ENCODE measurements around the gene MBNL2.

Gene MBNL2

GRCh38 chr13:97307882-97308624 lies 85.9 kb downstream of the MBNL2 start:
- no peak overlapping the region for H3K4me3 Mint-ChIP-seq

DNA sequence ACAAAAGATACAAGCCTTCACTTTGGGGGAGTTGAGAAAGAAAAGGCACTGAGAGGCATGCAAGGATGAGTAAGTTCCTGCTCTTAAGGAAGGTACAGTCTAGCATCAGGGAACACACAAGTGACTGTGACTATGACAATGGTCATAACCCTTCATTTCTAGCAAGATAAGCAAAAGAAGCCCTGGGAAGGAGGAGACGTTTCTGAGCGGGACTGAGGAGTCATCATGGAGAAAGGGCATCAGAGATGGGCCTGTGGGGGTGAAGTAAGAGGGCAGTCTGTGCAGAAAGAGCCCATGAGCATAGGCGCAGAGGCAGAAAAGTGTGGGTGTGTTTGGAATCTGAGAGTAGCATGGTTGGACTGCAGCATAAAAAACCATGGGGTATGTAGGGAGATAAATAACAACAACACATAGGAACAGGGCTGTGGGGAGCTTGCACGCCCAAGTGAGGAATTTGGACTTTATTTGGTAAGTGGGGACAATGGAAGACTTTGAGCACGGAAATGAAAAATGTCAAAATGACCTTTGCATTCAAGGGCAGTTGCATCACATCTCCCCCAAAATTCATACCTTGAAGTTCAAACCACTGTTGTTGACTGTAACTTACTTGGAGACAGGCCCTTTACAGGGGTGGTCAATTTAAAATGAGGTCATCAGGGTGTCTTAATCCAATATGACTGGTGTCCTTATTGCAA lies 86.7 kb downstream of the MBNL2 start:
- peaks cover 10 to 23% of the 10 kb centered on the region in 2 donors for H3K4me1 Mint-ChIP-seq
- H3K27me3 Mint-ChIP-seq, result no peaks in the 10 kb centered on the region
- no peak overlapping the region for H3K4me3 Mint-ChIP-seq
- no peak overlapping the region for H3K27ac Mint-ChIP-seq
- H3K9me3 Mint-ChIP-seq, result peaks cover 0 to 2% of the 10 kb centered on the region in 2 donors
- ATAC-seq (replicated peaks) (no peak), DNase-seq (no peak)
- peaks cover 6 to 14% of the 10 kb centered on the region in 2 donors for H3K36me3 Mint-ChIP-seq

More at GRCh38 chr13:97307882-97308624, 85.9 kb downstream of the MBNL2 start:
- Mint-ChIP-seq H3K36me3 (peaks cover 6 to 14% of the 10 kb centered on the region in 2 donors), H3K9me3 (peaks cover 0 to 2% of the 10 kb centered on the region in 2 donors), H3K27ac (no peak overlapping the region), H3K27me3 (no peaks in the 10 kb centered on the region), H3K4me1 (peaks cover 10 to 21% of the 10 kb centered on the region in 2 donors)
- DNase-seq (no peak), ATAC-seq (replicated peaks) (no peak)

- H3K27ac Mint-ChIP-seq, result no peak overlapping the region
- H3K4me1 Mint-ChIP-seq, result peaks cover 17 to 29% of the 10 kb centered on the region in 2 donors
- peaks cover 0 to 5% of the 10 kb centered on the region in 2 donors for H3K9me3 Mint-ChIP-seq
- DNase-seq, result no peak
- no peak for ATAC-seq (replicated peaks)
- H3K4me3 Mint-ChIP-seq, result no peak overlapping the region
- H3K36me3 Mint-ChIP-seq, result peaks cover 10 to 19% of the 10 kb centered on the region in 2 donors
- no peaks in the 10 kb centered on the region for H3K27me3 Mint-ChIP-seq
These were observed 88.8 kb downstream of the MBNL2 start for GRCh38 chr13:97310809-97311436.

DNA sequence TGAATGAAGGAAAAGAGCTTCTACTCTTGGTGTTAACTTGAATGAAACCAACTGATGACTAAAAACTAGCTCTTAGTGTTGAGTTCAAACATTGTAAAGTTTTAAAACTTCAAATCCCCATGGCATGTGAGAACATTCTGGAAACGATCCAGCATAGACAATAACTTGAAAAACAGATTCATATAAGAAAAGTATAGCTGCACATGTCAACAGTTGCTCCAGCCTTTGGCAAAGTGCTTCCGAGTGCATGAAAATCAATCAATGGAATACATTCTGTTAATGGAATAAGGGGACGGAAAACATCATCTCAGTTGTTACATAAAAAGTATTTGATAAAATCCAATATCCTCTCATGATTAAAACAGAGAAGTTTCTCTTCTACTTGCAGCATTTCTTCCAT lies 89.8 kb downstream of the MBNL2 start:
- Mint-ChIP-seq H3K27ac (no peak overlapping the region), H3K4me3 (no peak overlapping the region), H3K36me3 (peaks cover 10 to 15% of the 10 kb centered on the region in 2 donors), H3K4me1 (peaks cover 21 to 33% of the 10 kb centered on the region in 2 donors), H3K27me3 (no peaks in the 10 kb centered on the region), H3K9me3 (peaks cover 0 to 5% of the 10 kb centered on the region in 2 donors)
- DNase-seq (no peak), ATAC-seq (replicated peaks) (no peak)

DNA sequence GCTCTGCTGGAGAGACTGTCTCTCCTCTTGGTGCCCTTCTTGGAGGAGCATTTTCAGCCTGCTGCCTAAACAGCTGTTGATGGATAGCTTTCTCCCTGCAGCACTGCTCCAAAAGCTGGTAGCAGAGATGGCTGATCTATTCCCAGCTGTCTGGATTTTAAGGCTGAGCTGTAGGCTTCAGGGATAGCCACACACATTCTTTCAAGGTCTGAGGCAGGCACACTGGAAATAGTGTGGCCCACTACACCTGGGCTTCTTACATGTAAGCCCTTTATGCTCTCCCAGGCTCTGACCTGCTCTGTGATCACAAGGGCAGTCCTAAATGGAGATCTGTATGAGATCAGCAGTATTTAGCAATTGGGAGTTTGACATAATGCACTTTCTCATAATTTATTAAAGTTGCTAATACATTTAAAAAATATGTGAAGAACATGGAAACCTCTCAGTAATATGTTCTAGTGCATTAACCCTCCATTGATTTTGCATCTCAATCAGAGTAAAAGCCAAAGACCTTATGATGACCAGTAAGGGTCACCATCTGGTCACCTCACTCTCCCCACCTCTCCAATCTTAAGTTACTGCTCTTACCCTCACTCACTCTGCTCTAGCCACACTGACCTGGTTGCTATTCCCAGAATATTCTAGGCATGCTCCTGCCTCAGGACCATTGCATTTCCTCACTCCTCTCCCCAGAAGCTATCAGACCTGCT lies 91.6 kb downstream of the MBNL2 start:
- Mint-ChIP-seq H3K4me3 (no peak overlapping the region), H3K27ac (no peak overlapping the region), H3K9me3 (peaks cover 0 to 5% of the 10 kb centered on the region in 2 donors), H3K27me3 (no peaks in the 10 kb centered on the region), H3K4me1 (peaks cover 26 to 45% of the 10 kb centered on the region in 2 donors), H3K36me3 (peaks cover 8 to 13% of the 10 kb centered on the region in 2 donors)
- DNase-seq (no peak), ATAC-seq (replicated peaks) (no peak)

- Mint-ChIP-seq H3K9me3 (peaks cover 0 to 3% of the 10 kb centered on the region in 2 donors), H3K27ac (no peak overlapping the region), H3K4me3 (no peak overlapping the region), H3K27me3 (no peaks in the 10 kb centered on the region), H3K4me1 (peaks cover 26 to 60% of the 10 kb centered on the region in 2 donors), H3K36me3 (peaks cover 5 to 7% of the 10 kb centered on the region in 2 donors)
- no peak for ATAC-seq (replicated peaks)
- no peak for DNase-seq
These were observed 94.3 kb downstream of the MBNL2 start for GRCh38 chr13:97316390-97316789.

DNA sequence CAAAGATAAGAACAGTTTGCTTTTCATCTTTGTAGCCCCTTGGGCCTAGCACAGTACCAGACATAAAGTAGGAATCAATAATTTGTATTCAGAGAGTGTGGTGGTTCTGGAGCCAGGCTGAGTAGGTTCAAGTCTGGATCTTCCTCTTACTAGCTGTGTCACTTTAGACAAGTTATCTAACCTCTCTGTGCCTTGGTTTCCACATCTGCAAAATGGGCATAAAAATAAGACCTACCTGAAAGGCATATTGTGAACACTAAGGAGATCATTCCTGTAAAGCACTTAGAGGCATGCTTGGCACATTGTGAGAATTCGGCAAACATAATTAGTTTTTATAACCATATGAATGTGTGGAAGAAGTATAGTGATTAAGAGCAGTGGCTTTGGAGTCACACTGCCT lies 95.8 kb downstream of the MBNL2 start:
- peaks cover 26 to 61% of the 10 kb centered on the region in 2 donors for H3K4me1 Mint-ChIP-seq
- ATAC-seq (replicated peaks), result no peak
- H3K27me3 Mint-ChIP-seq, result no peaks in the 10 kb centered on the region
- no peak overlapping the region for H3K27ac Mint-ChIP-seq
- DNase-seq, result no peak
- peaks cover 0 to 3% of the 10 kb centered on the region in 2 donors for H3K9me3 Mint-ChIP-seq
- peaks cover 5 to 6% of the 10 kb centered on the region in 2 donors for H3K36me3 Mint-ChIP-seq
- H3K4me3 Mint-ChIP-seq, result no peak overlapping the region

- Mint-ChIP-seq H3K4me3 (no peak overlapping the region), H3K27ac (no peak overlapping the region), H3K27me3 (no peaks in the 10 kb centered on the region), H3K4me1 (peaks cover 26 to 61% of the 10 kb centered on the region in 2 donors), H3K9me3 (peaks cover 0 to 3% of the 10 kb centered on the region in 2 donors), H3K36me3 (peaks cover 5 to 6% of the 10 kb centered on the region in 2 donors)
- ATAC-seq (replicated peaks), result peak; percentile 34 to 54
- DNase-seq, result no peak
These were observed 96.4 kb downstream of the MBNL2 start for GRCh38 chr13:97318532-97318931.

DNA sequence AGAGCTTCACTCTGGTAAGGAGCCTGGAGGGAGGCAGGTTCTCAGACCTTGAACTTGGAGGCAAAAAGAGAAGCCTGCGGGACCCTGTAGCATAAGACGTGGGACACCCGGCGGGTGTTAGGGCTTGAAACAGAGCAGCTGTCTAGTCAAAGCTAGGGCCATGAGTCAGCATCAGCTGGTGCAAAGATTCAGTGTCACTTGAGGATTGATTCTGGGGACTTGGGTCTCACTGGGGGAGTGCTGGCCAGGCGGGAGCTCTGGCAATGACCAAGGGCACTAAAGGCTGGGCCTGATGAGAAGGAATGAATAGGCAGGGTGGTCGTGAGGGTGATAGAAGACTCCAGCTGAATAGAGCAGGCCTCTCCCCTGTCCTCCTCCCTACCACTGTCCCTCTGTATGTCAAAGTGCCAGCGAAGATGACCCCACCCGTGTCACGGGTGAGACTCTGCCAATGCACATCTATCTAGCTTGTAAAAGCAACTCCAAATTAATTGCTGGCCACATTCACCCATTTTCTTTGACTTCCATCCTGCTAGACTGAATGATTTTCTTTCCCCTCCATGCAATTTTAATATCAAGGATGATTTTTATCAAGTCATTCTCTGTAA lies 97.1 kb downstream of the MBNL2 start:
- Mint-ChIP-seq H3K4me1 (peaks cover 22 to 56% of the 10 kb centered on the region in 2 donors), H3K27me3 (no peaks in the 10 kb centered on the region), H3K27ac (no peak overlapping the region), H3K4me3 (no peak overlapping the region), H3K36me3 (peaks cover 3% of the 10 kb centered on the region in 2 donors), H3K9me3 (peaks cover 0 to under 1% of the 10 kb centered on the region in 2 donors)
- no peak for ATAC-seq (replicated peaks)
- no peak for DNase-seq

GRCh38 chr13:97321101-97321500 lies 99.0 kb downstream of the MBNL2 start:
- Mint-ChIP-seq H3K4me3 (no peak overlapping the region), H3K36me3 (peaks cover 0 to 2% of the 10 kb centered on the region in 2 donors), H3K27ac (no peak overlapping the region), H3K27me3 (no peaks in the 10 kb centered on the region), H3K4me1 (peaks cover 16 to 53% of the 10 kb centered on the region in 2 donors), H3K9me3 (no peaks in the 10 kb centered on the region)
- ATAC-seq (replicated peaks) (no peak), DNase-seq (no peak)

DNA sequence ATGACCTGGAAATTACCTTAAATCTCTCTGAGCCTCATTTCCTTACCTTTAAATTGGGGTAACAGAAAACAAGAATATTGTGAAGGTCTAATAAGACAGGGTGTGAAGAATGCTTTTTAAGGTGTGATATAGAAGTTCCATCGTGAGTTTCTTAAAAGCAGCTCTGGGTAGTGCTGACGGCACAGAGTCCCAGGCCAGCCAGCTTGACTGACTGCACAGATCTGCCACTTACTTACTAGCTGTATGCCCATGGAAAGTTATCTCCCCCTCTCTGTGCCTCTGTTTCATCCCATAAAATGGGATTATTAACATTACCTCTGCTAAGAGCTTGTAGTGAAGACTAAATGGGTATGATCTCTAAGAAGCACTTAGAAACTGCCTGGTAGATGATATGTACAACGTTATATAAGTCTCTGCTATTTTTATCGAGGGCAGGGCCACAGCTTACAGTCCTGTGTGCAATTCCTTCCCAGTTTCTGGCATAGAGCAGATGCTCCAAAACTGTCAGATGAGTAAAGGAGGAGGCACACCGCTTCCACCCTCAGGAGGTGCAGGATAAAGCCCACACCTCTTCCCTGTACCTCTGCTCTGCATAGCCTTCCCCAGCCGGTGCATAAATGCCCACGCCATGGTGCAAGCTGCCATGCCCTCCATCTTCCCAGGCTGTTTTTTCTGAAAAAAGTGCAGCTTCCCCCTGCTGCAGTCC lies 99.6 kb downstream of the MBNL2 start:
- ATAC-seq (replicated peaks) (no peak), DNase-seq (no peak)
- no peaks in the 10 kb centered on the region for H3K27me3 Mint-ChIP-seq
- H3K4me1 Mint-ChIP-seq, result peaks cover 10 to 47% of the 10 kb centered on the region in 2 donors
- H3K27ac Mint-ChIP-seq, result no peak overlapping the region
- H3K36me3 Mint-ChIP-seq, result peaks cover 0 to 2% of the 10 kb centered on the region in 2 donors
- H3K4me3 Mint-ChIP-seq, result no peak overlapping the region
- no peaks in the 10 kb centered on the region for H3K9me3 Mint-ChIP-seq

GRCh38 chr13:97322740-97323342 lies 100.7 kb downstream of the MBNL2 start:
- Mint-ChIP-seq H3K4me3 (no peak overlapping the region), H3K27me3 (no peaks in the 10 kb centered on the region), H3K9me3 (no peaks in the 10 kb centered on the region), H3K36me3 (peaks cover 0 to 2% of the 10 kb centered on the region in 2 donors), H3K4me1 (peaks cover 9 to 41% of the 10 kb centered on the region in 2 donors), H3K27ac (no peak overlapping the region)
- no peak for ATAC-seq (replicated peaks)
- DNase-seq, result no peak

DNA sequence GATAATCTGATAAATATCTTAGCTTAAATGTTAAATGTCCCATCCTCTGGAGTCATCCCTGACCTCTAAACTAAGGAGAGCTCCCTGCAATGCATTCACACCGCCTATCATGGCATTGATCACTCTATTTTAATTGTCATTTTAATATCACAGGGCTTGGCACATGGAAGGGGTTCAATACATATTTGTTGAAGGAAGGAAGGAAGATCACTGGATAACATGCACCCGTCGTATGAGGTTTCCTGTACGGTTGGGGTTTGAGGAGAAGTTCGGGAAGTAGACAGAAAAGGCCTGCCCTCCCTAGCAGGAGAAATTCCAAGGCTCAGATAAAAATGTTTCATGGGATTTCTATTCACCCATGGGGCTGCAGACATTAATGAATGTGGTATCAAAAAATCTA lies 102.0 kb downstream of the MBNL2 start:
- ATAC-seq (replicated peaks) (no peak), DNase-seq (no peak)
- no peaks in the 10 kb centered on the region for H3K27me3 Mint-ChIP-seq
- H3K9me3 Mint-ChIP-seq, result no peaks in the 10 kb centered on the region
- H3K4me1 Mint-ChIP-seq, result peaks cover 4 to 29% of the 10 kb centered on the region in 2 donors
- H3K27ac Mint-ChIP-seq, result no peak overlapping the region
- peaks cover 0 to 2% of the 10 kb centered on the region in 2 donors for H3K36me3 Mint-ChIP-seq
- no peak overlapping the region for H3K4me3 Mint-ChIP-seq
